ENCODE measurements around the gene SLC26A4.

SLC26A4 gene

GRCh38 chr7:107614425-107614824 is 46.2 kb upstream of the SLC26A4 start:
- Histone ChIP-seq H3K27ac (ENCODE audit: low read length) (no peak overlapping the region), H4K20me1 (ENCODE audit: insufficient read depth, low read length) (no peaks in the 10 kb centered on the region), H3K36me3 (ENCODE audit: insufficient read depth, low read length) (peaks cover 37% of the 10 kb centered on the region), H3K79me2 (ENCODE audit: insufficient read depth, low read length) (no peaks in the 10 kb centered on the region), H3K4me3 (ENCODE audit: low read depth in 1 of 2, low read length in 2 of 2) (no peak overlapping the region), H3K9me3 (ENCODE audit: insufficient read depth, low read length, severe bottlenecking) (no peaks in the 10 kb centered on the region), H3K4me2 (ENCODE audit: insufficient read depth, low read length) (no peak overlapping the region), H3K9ac (ENCODE audit: low read depth, low read length) (no peak overlapping the region), H3K27me3 (ENCODE audit: insufficient read depth, low read length, poor library complexity) (no peaks in the 10 kb centered on the region), H3K4me1 (ENCODE audit: insufficient read depth, low read length) (no peaks in the 10 kb centered on the region), H2AFZ (ENCODE audit: low read depth, low read length) (no peak overlapping the region)
- ATAC-seq (ENCODE audit: insufficient read depth, low read depth) (no peak), DNase-seq (no peak)
- TF ChIP-seq EZH2 (IDR thresholded peaks at IDR 0.05; ENCODE audit: borderline replicate concordance, low read depth, low read length, severe bottlenecking) (no peak), CTCF (IDR thresholded peaks at IDR 0.05; ENCODE audit: borderline replicate concordance, extremely low read depth, low read length, poor library complexity, severe bottlenecking) (no peak)

DNA sequence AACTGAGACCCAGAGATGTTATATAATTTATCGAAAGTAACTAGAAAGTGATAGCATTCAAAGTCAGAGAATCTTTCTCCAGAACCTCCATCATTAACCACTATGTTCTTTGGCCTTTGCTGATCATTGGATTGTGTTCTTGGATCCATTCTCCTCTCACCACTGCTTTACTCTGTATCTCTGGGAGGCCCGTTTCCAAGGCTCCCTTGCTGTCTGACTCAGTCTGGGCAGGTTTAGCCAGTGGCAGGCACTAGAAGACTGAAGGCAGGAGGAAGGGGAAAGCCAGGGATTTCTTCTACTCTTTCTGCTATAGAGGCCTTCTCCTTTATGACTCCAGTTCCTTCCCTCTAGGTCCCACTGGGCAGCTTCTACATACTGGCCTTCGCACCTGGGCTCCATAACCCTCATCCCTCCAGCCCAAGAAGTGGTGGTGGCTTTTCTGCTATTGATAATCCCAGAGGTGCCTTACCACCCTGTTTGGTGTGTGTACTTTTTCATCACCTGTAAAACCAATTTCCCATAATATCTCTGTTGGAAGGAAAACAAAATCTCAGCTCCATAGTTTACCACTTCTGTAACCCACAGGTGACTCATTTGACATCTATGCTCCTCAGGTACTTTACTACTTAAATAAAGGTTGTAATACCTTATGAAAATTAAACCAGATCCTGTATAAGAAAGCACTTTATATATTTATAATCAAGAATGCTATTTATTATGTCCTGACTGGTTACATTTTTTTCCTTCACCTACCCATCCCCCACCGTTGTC is 44.5 kb upstream of the SLC26A4 start:
- Histone ChIP-seq H3K9me3 (ENCODE audit: insufficient read depth, low read length, severe bottlenecking) (no peaks in the 10 kb centered on the region), H3K27ac (ENCODE audit: low read length) (no peak overlapping the region), H3K36me3 (ENCODE audit: insufficient read depth, low read length) (peaks cover 41% of the 10 kb centered on the region), H3K79me2 (ENCODE audit: insufficient read depth, low read length) (no peaks in the 10 kb centered on the region), H3K4me2 (ENCODE audit: insufficient read depth, low read length) (no peak overlapping the region), H3K27me3 (ENCODE audit: insufficient read depth, low read length, poor library complexity) (no peaks in the 10 kb centered on the region), H2AFZ (ENCODE audit: low read depth, low read length) (no peak overlapping the region), H3K4me1 (ENCODE audit: insufficient read depth, low read length) (no peaks in the 10 kb centered on the region), H3K4me3 (ENCODE audit: low read depth in 1 of 2, low read length in 2 of 2) (no peak overlapping the region), H3K9ac (ENCODE audit: low read depth, low read length) (no peak overlapping the region), H4K20me1 (ENCODE audit: insufficient read depth, low read length) (no peaks in the 10 kb centered on the region)
- no peak for ATAC-seq (ENCODE audit: insufficient read depth, low read depth)
- DNase-seq = no peak
- TF ChIP-seq EZH2 (IDR thresholded peaks at IDR 0.05; ENCODE audit: borderline replicate concordance, low read depth, low read length, severe bottlenecking) (no peak), CTCF (IDR thresholded peaks at IDR 0.05; ENCODE audit: borderline replicate concordance, extremely low read depth, low read length, poor library complexity, severe bottlenecking) (no peak)

- TF ChIP-seq EZH2 (IDR thresholded peaks at IDR 0.05; ENCODE audit: borderline replicate concordance, low read depth, low read length, severe bottlenecking) (no peak), CTCF (IDR thresholded peaks at IDR 0.05; ENCODE audit: borderline replicate concordance, extremely low read depth, low read length, poor library complexity, severe bottlenecking) (no peak)
- Histone ChIP-seq H4K20me1 (ENCODE audit: insufficient read depth, low read length) (no peaks in the 10 kb centered on the region), H3K4me3 (ENCODE audit: low read depth in 1 of 2, low read length in 2 of 2) (no peak overlapping the region), H3K36me3 (ENCODE audit: insufficient read depth, low read length) (peaks cover 27% of the 10 kb centered on the region), H3K4me2 (ENCODE audit: insufficient read depth, low read length) (no peak overlapping the region), H3K9me3 (ENCODE audit: insufficient read depth, low read length, severe bottlenecking) (no peaks in the 10 kb centered on the region), H3K27me3 (ENCODE audit: insufficient read depth, low read length, poor library complexity) (no peaks in the 10 kb centered on the region), H3K79me2 (ENCODE audit: insufficient read depth, low read length) (no peaks in the 10 kb centered on the region), H3K27ac (ENCODE audit: low read length) (no peak overlapping the region), H3K9ac (ENCODE audit: low read depth, low read length) (no peak overlapping the region), H2AFZ (ENCODE audit: low read depth, low read length) (no peak overlapping the region), H3K4me1 (ENCODE audit: insufficient read depth, low read length) (no peaks in the 10 kb centered on the region)
- DNase-seq = no peak
- no peak for ATAC-seq (ENCODE audit: insufficient read depth, low read depth)
These were observed 38.2 kb upstream of the SLC26A4 start for GRCh38 chr7:107622429-107622828.
